GM23248 (cell line): ENCODE data around the gene TP63.

ENCODE experiments used
- EZH2 ChIP-seq: fragments of 200-600 bp; sonication (generic); IDR thresholded peaks from 2 replicates; pipeline ENCODE4 v1.6.1; 2018; ENCODE audit warnings: antibody characterized with exemption, mild to moderate bottlenecking; ENCODE audit not compliant: insufficient read depth, poor library complexity, severe bottlenecking
- EZH2phosphoT487 ChIP-seq: fragments of 200-600 bp; sonication (generic); IDR thresholded peaks from 2 replicates; pipeline ENCODE4 v1.6.1; 2018; ENCODE audit warnings: antibody characterized with exemption, moderate library complexity, mild to moderate bottlenecking, low read depth; ENCODE audit not compliant: insufficient read depth

- TF ChIP-seq EZH2 (no peak), EZH2phosphoT487 (no peak)
Measured at GRCh38 chr3:189776149-189776824, 145.1 kb downstream of the TP63 start.
